H1 (cell line): Measurements from ENCODE around the gene SLC6A19.

Experiments used
- EGR1 ChIP-seq: IDR thresholded peaks from 2 replicates; pipeline ENCODE4 v1.6.1; 2011; ENCODE audit warnings: low read depth, low read length, borderline replicate concordance
- EZH2 ChIP-seq: fragments of 200-600 bp; sonication (generic); IDR thresholded peaks from 2 replicates; pipeline ENCODE4 v1.7.1; 2012; ENCODE audit warnings: low read depth, mild to moderate bottlenecking, moderate library complexity, low read length, inconsistent platforms; ENCODE audit not compliant: severe bottlenecking
- POLR2A ChIP-seq, 2 experiments: IDR thresholded peaks; 1 replicate in 1 of 2; 2 replicates in 1 of 2; pipeline ENCODE4 v1.6.1; 2011; ENCODE audit warnings: low read depth in 2 of 2, low read length in 2 of 2, mild to moderate bottlenecking in 2 of 2; ENCODE audit errors: control extremely low read depth in 1 of 2
- TBP ChIP-seq: IDR thresholded peaks from 2 replicates; pipeline ENCODE4 v1.6.1; 2011; ENCODE audit warnings: low read depth, low read length, improper control_type of control experiment
- ZNF274 ChIP-seq: IDR thresholded peaks from 2 replicates; pipeline ENCODE4 v1.7.0; 2012; ENCODE audit warnings: low read length, borderline replicate concordance; ENCODE audit errors: extremely low read depth
- TF ChIP-seq, protein P1 (sequence below), 3 experiments: IDR thresholded peaks; 1 replicate in 2 of 3; 2 replicates in 1 of 3; pipeline versions ENCODE4 v1.5.1 to v1.6.1; 2011; ENCODE audit warnings: low read length in 3 of 3, mild to moderate bottlenecking in 3 of 3, inconsistent platforms in 2 of 3, low read depth in 1 of 3, moderate library complexity in 1 of 3; ENCODE audit not compliant: insufficient read depth in 1 of 3; ENCODE audit errors: control extremely low read depth in 1 of 3

DNA sequence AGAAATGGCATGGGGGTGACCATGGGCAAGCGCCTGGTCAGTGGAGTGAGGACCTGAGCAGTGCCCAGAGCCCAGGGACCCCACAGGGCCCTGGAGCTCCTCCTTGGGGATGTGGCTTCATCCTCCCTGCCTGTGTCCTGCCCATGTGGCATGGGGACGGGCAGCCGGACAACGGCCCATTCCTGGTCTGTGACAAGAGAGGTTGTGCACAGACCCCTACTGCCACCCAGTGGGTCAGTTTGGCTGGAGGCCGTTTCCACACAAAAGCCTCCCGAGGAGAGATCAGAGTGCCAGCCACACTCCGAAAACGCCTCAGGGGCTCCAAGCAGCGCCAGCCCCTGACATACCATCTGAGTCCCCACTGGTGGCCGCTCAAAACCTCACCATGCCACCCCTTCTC lies 43.6 kb downstream of the SLC6A19 start:
- TF ChIP-seq POLR2A (IDR thresholded peaks at IDR 0.05; ENCODE audit: control extremely low read depth in 1 of 2, low read depth in 2 of 2, low read length in 2 of 2) (no peak), TBP (no peak), EGR1 (no peak), EZH2 (no peak), ZNF274 (no peak)
- TF ChIP-seq, protein P1, sequence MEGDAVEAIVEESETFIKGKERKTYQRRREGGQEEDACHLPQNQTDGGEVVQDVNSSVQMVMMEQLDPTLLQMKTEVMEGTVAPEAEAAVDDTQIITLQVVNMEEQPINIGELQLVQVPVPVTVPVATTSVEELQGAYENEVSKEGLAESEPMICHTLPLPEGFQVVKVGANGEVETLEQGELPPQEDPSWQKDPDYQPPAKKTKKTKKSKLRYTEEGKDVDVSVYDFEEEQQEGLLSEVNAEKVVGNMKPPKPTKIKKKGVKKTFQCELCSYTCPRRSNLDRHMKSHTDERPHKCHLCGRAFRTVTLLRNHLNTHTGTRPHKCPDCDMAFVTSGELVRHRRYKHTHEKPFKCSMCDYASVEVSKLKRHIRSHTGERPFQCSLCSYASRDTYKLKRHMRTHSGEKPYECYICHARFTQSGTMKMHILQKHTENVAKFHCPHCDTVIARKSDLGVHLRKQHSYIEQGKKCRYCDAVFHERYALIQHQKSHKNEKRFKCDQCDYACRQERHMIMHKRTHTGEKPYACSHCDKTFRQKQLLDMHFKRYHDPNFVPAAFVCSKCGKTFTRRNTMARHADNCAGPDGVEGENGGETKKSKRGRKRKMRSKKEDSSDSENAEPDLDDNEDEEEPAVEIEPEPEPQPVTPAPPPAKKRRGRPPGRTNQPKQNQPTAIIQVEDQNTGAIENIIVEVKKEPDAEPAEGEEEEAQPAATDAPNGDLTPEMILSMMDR (IDR thresholded peaks at IDR 0.05; ENCODE audit: control extremely low read depth in 1 of 3, insufficient read depth in 1 of 3, low read depth in 1 of 3, low read length in 3 of 3), result peak in 2 of 3 experiments; percentile 27 to 39; a peak in 2 of 4 replicates
